Right ventricle myocardium superior (tissue), 1 donor: Measurements from ENCODE around the gene COL21A1. TPM values are rescaled to one million over a fixed set of nuclear protein-coding genes. Genes with fewer than 3 reads are reported as not detected.
"Not testable (repeated sequence)": the region's sequence is repeated elsewhere in the genome, so short reads cannot be mapped to it uniquely, and the experiment has no call there.

Experiments
- ATAC-seq: fragments of 200-7000 bp; cut with Tn5 transposase; one replicate; pipeline ENCODE4 v1.9.1; 2020; ENCODE audit warnings: mild to moderate bottlenecking; ENCODE audit not compliant: poor library complexity
- DNase-seq: peaks from one replicate; pipeline ENCODE4 v3.0.0-alpha.2; 2020
- intact Hi-C: fragments of 100-400 bp; cut with DNase I; formaldehyde crosslinking; loops from one replicate; pipeline ENCODE4 v1.11.2; 2022
- long read RNA-seq: library from polyadenylated mRNA; unstranded; transcript quantifications from one replicate; pipeline ENCODE4 v2.0.0, GENCODE V29; 2021
- total RNA-seq: library from RNA; stranded (reverse); fragmentation: NEBNext Ultra II Directional; extraction: Animal tissue kit (Norgen Biotek cat#: 25700); gene quantifications from one replicate; pipeline ENCODE4 v1.2.1, GENCODE V29; 2021
- donor health status: DM: no; HTN: yes; CAD: no; lungs with severe emphysema.

Gene COL21A1
- 20.8 TPM for total RNA-seq
- long read RNA-seq, partial matches to known transcripts = 3 of 23 reads
- long read RNA-seq, other reads (novel, unspliced or antisense) = 20 of 23 reads

- intact Hi-C loops = no loop called here
- DNase-seq (peak; percentile 64), ATAC-seq (peak; percentile 75)
Measured at GRCh38 chr6:56246881-56247653, at the start of gene COL21A1. Gene COL21A1, minus strand, starts transcription at chr6:56247580. Its CDS starts 64,962 bp downstream, at chr6:56182618.

DNA sequence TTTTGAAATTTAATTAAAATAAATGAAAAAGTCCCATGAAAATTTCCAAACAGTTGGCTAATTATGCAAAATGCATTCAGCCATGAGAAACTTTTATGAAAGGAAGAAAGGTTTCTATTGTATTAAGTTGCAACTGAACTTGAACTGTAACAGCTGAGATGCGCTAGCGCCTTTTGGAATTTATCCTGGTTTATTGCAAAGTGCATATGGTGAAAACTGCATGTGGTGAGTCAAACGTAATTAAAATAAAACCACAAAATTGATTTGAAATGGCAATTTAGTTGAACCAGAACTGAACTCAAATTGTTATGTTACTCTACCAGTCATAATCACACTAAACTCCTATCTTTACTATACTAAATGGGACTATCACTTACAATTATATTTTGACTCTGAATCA is 46.4 kb upstream of the COL21A1 start:
- DNase-seq (no peak), ATAC-seq (no peak)
- intact Hi-C loops = loop anchor here (2.0 to 5.0 kb wide), 2 partner anchors 313 to 1016 kb away; no protein-coding TSS in a partner anchor

- intact Hi-C loops = loop anchor here (2.0 to 5.0 kb wide), 2 partner anchors 312 to 1015 kb away; no protein-coding TSS in a partner anchor
- no peak for DNase-seq
- peak; percentile 92 for ATAC-seq
Measured at GRCh38 chr6:56292505-56293181, 45.3 kb upstream of the COL21A1 start.

GRCh38 chr6:56291302-56291917 is 44.0 kb upstream of the COL21A1 start:
- DNase-seq (no peak), ATAC-seq (peak; percentile 41)
- intact Hi-C loops = loop anchor here (5.0 kb wide), 1 partner anchor 1014 kb away; no protein-coding TSS in a partner anchor

GRCh38 chr6:56289721-56290120 is 42.3 kb upstream of the COL21A1 start:
- no peak for DNase-seq
- intact Hi-C loops = loop anchor here (5.0 kb wide), 1 partner anchor 1012 kb away; no protein-coding TSS in a partner anchor
- no peak for ATAC-seq

- no peak for ATAC-seq
- no peak for DNase-seq
- intact Hi-C loops = no loop called here
Measured at GRCh38 chr6:56288347-56288746, 41.0 kb upstream of the COL21A1 start.

- ATAC-seq (no peak), DNase-seq (no peak)
- intact Hi-C loops = no loop called here
Measured at GRCh38 chr6:56282391-56282790, 35.0 kb upstream of the COL21A1 start.

DNA sequence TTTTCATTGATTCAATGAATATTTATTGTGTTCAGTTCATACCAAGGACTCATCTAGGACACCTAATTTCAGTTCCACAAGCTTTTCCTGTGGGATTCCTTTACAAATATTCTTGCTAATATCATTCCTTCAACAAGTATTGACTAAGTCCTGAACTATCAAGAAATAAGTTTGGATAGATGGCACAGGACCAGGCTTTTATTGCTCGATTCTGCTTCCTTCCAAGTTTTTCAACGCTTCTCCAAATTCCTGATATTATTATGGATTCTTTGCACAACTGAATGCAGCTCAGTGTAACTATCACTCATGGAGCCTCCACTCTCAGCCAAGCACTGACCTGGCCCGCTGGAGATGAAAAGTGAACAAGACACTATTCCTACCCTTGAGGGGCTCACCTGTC is 32.7 kb upstream of the COL21A1 start:
- no peak for ATAC-seq
- intact Hi-C loops = no loop called here
- DNase-seq = no peak

DNA sequence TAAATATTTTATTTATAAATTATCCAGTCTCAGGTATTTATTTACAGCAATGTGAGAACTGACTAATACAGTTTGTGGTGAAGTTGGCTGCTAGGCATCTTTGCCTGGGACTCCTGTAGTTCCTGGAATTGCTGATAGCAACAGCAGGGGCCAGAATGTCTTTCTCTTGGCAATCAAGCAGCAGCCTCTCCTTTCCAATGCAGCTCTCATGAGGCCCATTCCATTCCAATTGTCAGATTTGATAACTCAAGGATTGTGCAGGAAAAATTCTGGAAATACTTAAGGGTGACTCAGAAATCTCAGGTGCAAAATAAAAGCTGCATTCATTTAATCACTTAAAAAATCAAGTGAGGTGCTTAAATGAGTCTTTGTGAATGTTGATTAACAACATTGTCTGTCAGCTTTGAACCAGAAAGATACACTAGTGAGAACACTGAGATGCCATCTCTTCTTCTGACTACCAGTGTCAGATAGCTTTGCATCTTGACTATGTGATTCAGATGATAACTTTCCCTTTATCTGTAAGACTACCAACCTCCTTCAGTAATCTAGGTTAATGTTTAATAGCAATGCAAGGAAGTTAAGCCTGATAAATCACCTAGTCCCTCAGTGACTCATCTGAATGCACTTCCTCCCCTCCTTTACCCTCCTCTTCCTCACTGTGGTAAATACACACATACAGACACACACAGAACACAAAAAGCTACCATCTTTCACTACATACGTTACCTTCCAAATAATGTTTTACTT is 32.1 kb upstream of the COL21A1 start:
- intact Hi-C loops = no loop called here

GRCh38 chr6:56278171-56278591 is 30.8 kb upstream of the COL21A1 start:
- intact Hi-C loops = no loop called here
- no peak for ATAC-seq
- no peak for DNase-seq

More for the DNA sequence above, 32.1 kb upstream of the COL21A1 start:
- no peak for DNase-seq
- no peak for ATAC-seq

GRCh38 chr6:56270812-56271441 is 23.5 kb upstream of the COL21A1 start:
- DNase-seq = no peak
- no peak for ATAC-seq
- intact Hi-C loops = no loop called here

- intact Hi-C loops = no loop called here
- no peak for ATAC-seq
Measured at GRCh38 chr6:56268266-56268665, 20.9 kb upstream of the COL21A1 start.

GRCh38 chr6:56266011-56266410 is 18.6 kb upstream of the COL21A1 start:
- intact Hi-C loops = no loop called here
- ATAC-seq (no peak), DNase-seq (no peak)

More at GRCh38 chr6:56268266-56268665, 20.9 kb upstream of the COL21A1 start:
- no peak for DNase-seq

DNA sequence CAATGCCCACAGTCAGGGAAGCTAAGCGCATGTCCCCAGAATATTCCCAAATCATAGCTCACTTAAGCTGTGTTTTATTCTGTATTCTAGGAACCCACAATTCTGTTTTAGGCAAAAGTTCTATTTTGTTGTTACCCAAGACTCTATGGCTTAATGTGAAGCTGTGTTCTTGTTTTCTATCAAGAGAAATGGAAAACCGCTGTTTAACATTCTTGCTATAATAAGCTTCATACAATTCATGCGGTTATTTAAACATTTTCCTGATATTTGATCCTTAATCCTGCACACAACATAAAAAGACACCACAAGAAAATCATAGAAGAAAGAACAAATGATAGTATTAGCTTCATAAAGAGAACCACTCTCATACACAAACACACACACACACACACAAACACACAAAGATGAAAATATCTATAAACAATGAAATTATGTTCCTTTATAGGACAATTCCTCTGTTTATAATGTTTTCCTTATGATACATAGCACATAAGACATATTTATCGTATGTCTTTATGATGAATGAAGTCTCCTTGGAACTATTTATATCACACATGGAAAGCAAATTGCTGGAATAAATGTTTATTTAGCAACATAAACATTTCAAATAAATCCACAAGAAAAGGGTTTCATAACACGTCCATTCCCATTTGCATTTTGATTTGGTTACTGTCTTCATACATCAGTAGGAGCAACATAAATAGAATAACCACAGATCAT is 16.4 kb upstream of the COL21A1 start:
- intact Hi-C loops = no loop called here
- ATAC-seq (no peak), DNase-seq (no peak)

DNA sequence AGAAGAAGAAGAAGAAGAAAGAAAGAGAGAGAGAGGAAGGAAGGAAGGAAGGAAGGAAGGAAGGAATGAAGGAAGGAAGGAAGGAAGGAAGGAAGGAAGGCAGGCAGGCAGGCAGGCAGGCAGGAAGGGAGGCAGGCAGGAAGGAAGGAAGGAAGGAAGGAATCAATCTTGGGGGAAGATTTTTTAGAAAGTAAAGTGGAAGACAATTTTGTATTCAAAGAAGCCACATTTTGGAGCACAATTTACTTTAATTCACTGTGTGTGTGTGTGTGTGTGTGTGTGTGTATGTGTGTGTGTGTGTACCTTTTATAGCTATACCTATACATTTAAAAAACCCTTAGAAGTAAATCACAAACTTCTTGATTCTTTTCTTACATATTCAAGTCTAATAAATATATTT is 13.2 kb upstream of the COL21A1 start:
- intact Hi-C loops, ATAC-seq, DNase-seq: not testable (repeated sequence)

GRCh38 chr6:56259234-56260077 is 12.1 kb upstream of the COL21A1 start:
- intact Hi-C loops = no loop called here
- ATAC-seq (no peak), DNase-seq (no peak)

DNA sequence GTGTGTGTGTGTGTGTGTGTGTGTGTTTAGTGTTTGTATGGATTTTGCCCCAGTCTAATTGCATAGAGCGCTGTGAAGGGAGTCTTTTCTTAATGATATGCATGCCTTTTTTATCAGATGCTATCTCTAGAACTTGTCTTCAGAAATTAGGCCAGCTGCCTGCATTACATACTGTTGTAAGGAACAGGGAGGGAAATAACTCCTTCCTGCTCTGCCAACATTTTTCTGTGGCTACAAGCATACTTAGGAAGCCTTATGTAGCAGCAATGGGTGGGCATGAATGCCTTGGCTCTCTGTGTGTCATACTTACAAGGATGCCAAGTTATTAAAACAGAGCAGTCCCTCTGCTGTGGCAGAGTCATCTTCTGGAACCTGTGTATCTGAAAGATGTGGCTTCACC is 8.0 kb upstream of the COL21A1 start:
- no peak for ATAC-seq

More for the DNA sequence above, 8.0 kb upstream of the COL21A1 start:
- DNase-seq = no peak
- intact Hi-C loops = no loop called here
